Muscle of leg (tissue), 11 donors: ENCODE results near the gene SSU72. TPM values are rescaled to one million over a fixed set of nuclear protein-coding genes. Genes with fewer than 3 reads are reported as not detected.
"Not testable (repeated sequence)": the region's sequence is repeated elsewhere in the genome, so short reads cannot be mapped to it uniquely, and the experiment has no call there.

Source experiments
- DNase-seq: peaks from one replicate; pipeline ENCODE4 v3.0.0; 2013
- H3K27ac ChIP-seq: one replicate; pipeline ENCODE4 v1.5.1; 2013; ENCODE audit warnings: mild to moderate bottlenecking, low read length, control low read depth
- H3K27me3 ChIP-seq: one replicate; pipeline ENCODE4 v1.6.1; 2013; ENCODE audit warnings: low read length; ENCODE audit not compliant: control insufficient read depth, insufficient read depth
- H3K36me3 ChIP-seq: one replicate; pipeline ENCODE4 v1.6.1; 2013; ENCODE audit warnings: low read length; ENCODE audit not compliant: control insufficient read depth, insufficient read depth
- H3K4me1 ChIP-seq: one replicate; pipeline ENCODE4 v1.6.1; 2013; ENCODE audit warnings: low read length; ENCODE audit not compliant: control insufficient read depth, insufficient read depth
- H3K4me3 ChIP-seq: one replicate; pipeline ENCODE4 v1.5.1; 2013; ENCODE audit warnings: low read length, control low read depth
- H3K9me3 ChIP-seq: replicated peaks from 2 replicates; pipeline ENCODE4 v1.6.1; 2013; ENCODE audit warnings: low read depth, low read length; ENCODE audit not compliant: control insufficient read depth
- WGBS: methylation state at CpG from one replicate; pipeline ENCODE4 v1.1.5; 2013; ENCODE audit warnings: missing lambda C conversion rate; ENCODE audit not compliant: insufficient coverage; 5-methylcytosine and 5-hydroxymethylcytosine counted together
- polyA plus RNA-seq, 8 donors: library from polyadenylated mRNA; unstranded; fragments of 120-200 nt; gene quantifications; one replicate each; pipeline versions ENCODE4 v1.2.1 to v1.2.3, GENCODE V29; 2013; ENCODE audit warnings: inconsistent platforms in 1 of 8, low replicate concordance in 1 of 8; ENCODE audit not compliant: insufficient read length in 8 of 8, insufficient read depth in 1 of 8
- total RNA-seq: library from RNA; stranded (reverse); fragments of 120-200 nt; gene quantifications from one replicate; pipeline ENCODE4 v1.2.4, GENCODE V29; 2013

Gene SSU72
- total and polyA plus RNA-seq, 9 donors: 38.0 to 106 (median 92.1) TPM

GRCh38 chr1:1518621-1519007 is 56.0 kb downstream of the SSU72 start:
- H3K36me3 ChIP-seq: peaks cover 39% of the 10 kb centered on the region
- 93% methylated on average over 9 of the region's 19 CpGs for WGBS
- not testable (repeated sequence) for H3K4me3 ChIP-seq, H3K4me1 ChIP-seq, H3K9me3 ChIP-seq, H3K27me3 ChIP-seq, DNase-seq, H3K27ac ChIP-seq

GRCh38 chr1:1517973-1518620 is 56.6 kb downstream of the SSU72 start:
- no peaks in the 10 kb centered on the region for H3K9me3 ChIP-seq
- peaks cover 37% of the 10 kb centered on the region for H3K36me3 ChIP-seq
- no peak for DNase-seq
- no peaks in the 10 kb centered on the region for H3K27me3 ChIP-seq
- no peak overlapping the region for H3K4me3 ChIP-seq
- 92% methylated on average over 8 of the region's 28 CpGs for WGBS
- no peaks in the 10 kb centered on the region for H3K4me1 ChIP-seq
- H3K27ac ChIP-seq: no peak overlapping the region

- DNase-seq, H3K4me3 ChIP-seq, H3K27ac ChIP-seq, H3K9me3 ChIP-seq, H3K4me1 ChIP-seq, H3K27me3 ChIP-seq: not testable (repeated sequence)
- WGBS: over 99% methylated on average over 9 of the region's 14 CpGs
- H3K36me3 ChIP-seq: peaks cover 37% of the 10 kb centered on the region
Observed at GRCh38 chr1:1516923-1517322, 57.7 kb downstream of the SSU72 start.

DNA sequence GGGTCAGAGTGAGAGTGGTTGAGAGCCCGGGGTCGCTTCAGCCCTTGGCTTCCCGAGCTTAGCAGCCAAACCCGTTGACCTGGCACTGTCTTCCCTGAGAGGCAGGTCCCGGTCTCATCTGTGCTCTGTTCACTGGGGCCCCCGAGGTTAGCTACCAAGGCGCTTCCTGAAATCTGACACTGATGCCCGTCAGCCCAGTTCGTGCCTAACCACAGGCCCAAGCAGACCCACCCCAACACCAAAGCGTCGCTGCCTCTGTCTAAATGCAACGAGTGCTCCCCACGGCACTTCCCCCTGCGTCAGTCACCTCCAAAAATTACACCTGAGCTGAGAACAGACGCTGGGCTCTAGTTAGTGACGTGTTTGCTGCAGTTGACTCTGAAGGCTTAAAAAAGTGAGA is 60.3 kb downstream of the SSU72 start:
- H3K27ac ChIP-seq, H3K9me3 ChIP-seq, H3K4me1 ChIP-seq, H3K4me3 ChIP-seq, H3K27me3 ChIP-seq, DNase-seq: not testable (repeated sequence)
- 70% methylated on average over 9 of the region's 16 CpGs for whole genome bisulfite sequencing
- peaks cover 17% of the 10 kb centered on the region for H3K36me3 ChIP-seq

GRCh38 chr1:1513675-1514074 is 61.0 kb downstream of the SSU72 start:
- H3K36me3 ChIP-seq: peaks cover 17% of the 10 kb centered on the region
- not testable (repeated sequence) for H3K4me1 ChIP-seq, DNase-seq, H3K4me3 ChIP-seq, H3K27me3 ChIP-seq, H3K9me3 ChIP-seq, H3K27ac ChIP-seq
- 86% methylated on average over 12 of the region's 18 CpGs for WGBS

- whole genome bisulfite sequencing: 0% methylated on average over 2 of the region's 52 CpGs
- not testable (repeated sequence) for H3K27me3 ChIP-seq, H3K27ac ChIP-seq, H3K4me1 ChIP-seq, DNase-seq, H3K9me3 ChIP-seq
- peak overlapping the region; percentile 70 for H3K4me3 ChIP-seq
- H3K36me3 ChIP-seq: peaks cover 10% of the 10 kb centered on the region
Observed at GRCh38 chr1:1512425-1512824, 62.2 kb downstream of the SSU72 start.

DNA sequence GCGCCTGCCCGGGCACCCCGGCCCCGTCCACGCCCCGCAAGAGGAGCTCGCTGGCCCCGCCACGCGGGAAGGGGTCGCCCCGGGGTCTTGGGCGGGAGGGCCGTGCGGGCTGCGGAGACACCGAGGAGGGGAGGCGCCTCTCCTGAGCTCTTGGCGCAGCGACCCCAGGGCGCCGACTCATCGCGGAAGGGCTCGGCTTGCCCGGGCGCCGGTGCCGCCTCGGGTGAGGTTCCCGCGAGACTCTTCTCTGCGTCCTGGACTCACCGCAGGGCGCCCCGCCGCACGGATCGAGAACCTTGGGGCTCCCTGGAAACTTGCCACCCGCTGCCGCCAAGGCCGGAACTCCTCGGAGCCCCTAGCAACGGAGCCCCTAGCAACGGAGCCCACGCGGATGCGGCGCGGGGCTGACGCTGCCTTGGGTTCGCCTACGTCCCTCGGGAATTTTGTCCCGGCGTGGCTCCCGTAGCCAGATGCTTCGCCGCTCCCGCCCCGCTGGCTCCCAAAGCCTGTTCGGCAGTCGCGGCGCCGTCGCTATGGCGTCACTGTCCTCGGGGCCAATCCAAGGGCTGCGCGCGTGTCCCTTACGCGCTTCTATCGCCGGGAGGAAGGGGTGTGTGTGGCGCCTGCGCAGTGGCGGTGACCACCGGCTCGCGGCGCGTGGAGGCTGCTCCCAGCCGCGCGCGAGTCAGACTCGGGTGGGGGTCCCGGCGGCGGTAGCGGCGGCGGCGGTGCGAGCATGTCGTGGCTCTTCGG is 63.0 kb downstream of the SSU72 start, which contains the start of gene ATAD3A:
Gene ATAD3A (plus strand): TSS at position 630 of the 753 bp plus-strand sequence. CDS start 107 bp downstream, at position 737.
- peaks cover 6% of the 10 kb centered on the region for H3K36me3 ChIP-seq
- H3K9me3 ChIP-seq: no peaks in the 10 kb centered on the region
- peak; percentile 99 for DNase-seq
- peak within 1 kb of the TSS; percentile 70 for H3K4me3 ChIP-seq
- H3K27me3 ChIP-seq: no peaks in the 10 kb centered on the region
- peak within 1 kb of the TSS; percentile 87 for H3K27ac ChIP-seq
- WGBS: under 1% methylated on average over 99 of the region's 99 CpGs
- peaks cover 9% of the 10 kb centered on the region for H3K4me1 ChIP-seq

DNA sequence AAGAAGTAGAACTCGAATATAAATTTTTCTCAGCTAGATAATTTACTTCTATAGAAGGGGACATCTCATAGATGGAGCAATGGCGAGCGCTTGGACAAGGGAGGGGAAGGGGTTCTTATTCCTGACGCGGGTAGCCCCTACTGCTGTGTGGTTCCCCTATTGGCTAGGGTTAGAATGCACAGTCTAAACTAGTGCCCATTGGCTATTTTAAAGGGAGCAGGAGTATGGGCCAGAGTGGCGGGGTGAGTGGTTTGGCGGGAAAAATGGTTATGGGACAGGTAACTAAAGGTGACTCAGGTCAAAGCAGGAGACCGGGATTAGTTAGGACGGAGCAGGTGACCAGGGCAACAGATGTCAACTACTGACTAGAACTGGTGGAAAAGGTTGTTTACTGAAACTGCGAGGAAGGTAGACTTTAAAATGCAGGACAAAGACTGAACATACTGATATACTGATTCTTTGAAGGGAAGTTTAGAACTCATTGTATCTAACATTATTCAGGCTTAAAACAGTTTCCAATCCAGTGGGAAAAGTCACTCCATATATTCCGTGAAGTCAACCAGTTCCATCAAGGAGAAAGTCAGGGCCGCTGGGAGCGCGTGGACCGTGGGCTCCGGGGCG is 63.6 kb downstream of the SSU72 start:
- Histone ChIP-seq H3K27ac (peak overlapping the region; percentile 62), H3K4me1 (peaks cover 9% of the 10 kb centered on the region), H3K36me3 (peaks cover 6% of the 10 kb centered on the region), H3K9me3 (no peaks in the 10 kb centered on the region), H3K4me3 (peak overlapping the region; percentile 70), H3K27me3 (no peaks in the 10 kb centered on the region)
- 6% methylated on average over 12 of the region's 17 CpGs for WGBS
- DNase-seq: no peak

GRCh38 chr1:1509465-1509850 is 65.2 kb downstream of the SSU72 start:
- H3K4me3 ChIP-seq, H3K27ac ChIP-seq, H3K9me3 ChIP-seq, H3K27me3 ChIP-seq, DNase-seq, H3K36me3 ChIP-seq: not testable (repeated sequence)
- H3K4me1 ChIP-seq: peaks cover 17% of the 10 kb centered on the region
- WGBS: no CpG with 5 or more reads among the region's 21 CpGs

DNA sequence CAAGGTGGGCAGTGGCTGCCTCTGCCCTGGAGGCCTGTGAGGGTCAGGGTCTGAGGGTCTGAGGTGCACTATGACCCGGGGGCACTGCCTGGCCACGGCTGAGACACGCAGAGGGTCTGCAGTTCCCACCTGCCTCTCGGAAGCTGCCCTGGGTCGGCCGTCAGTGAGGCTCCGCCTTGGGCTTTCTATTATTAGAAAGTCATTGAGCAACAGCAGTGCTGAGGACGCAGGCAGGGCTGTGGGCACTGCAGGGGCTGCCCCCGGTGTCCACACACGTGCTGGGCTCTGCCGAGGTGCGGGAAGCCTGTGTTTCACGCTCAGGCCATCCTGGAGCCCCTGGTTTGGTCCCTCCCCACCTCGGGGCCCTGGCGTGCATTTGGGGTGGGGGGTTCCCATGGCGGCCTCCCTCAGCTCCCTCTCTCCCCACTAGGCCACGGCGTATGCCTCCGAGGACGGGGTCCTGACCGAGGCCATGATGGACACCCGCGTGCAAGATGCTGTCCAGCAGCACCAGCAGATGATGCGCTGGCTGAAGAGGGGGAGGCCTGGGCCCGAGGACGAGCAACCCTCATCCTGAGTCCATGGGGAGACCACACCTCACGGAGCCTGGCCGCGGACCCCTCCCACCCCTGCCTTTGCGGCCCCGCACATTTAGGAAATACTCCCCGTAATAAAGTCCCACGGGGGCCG is 65.7 kb downstream of the SSU72 start:
- H3K9me3 ChIP-seq, H3K27ac ChIP-seq, DNase-seq, H3K4me3 ChIP-seq, H3K36me3 ChIP-seq, H3K27me3 ChIP-seq: not testable (repeated sequence)
- WGBS: 65% methylated on average over 5 of the region's 34 CpGs
- H3K4me1 ChIP-seq: peaks cover 17% of the 10 kb centered on the region
